Measurements from ENCODE around the gene AJM1.

The AJM1 gene

GRCh38 chr9:136853596-136854112, 11.4 kb downstream of the AJM1 start:
- no peak for DNase-seq

DNA sequence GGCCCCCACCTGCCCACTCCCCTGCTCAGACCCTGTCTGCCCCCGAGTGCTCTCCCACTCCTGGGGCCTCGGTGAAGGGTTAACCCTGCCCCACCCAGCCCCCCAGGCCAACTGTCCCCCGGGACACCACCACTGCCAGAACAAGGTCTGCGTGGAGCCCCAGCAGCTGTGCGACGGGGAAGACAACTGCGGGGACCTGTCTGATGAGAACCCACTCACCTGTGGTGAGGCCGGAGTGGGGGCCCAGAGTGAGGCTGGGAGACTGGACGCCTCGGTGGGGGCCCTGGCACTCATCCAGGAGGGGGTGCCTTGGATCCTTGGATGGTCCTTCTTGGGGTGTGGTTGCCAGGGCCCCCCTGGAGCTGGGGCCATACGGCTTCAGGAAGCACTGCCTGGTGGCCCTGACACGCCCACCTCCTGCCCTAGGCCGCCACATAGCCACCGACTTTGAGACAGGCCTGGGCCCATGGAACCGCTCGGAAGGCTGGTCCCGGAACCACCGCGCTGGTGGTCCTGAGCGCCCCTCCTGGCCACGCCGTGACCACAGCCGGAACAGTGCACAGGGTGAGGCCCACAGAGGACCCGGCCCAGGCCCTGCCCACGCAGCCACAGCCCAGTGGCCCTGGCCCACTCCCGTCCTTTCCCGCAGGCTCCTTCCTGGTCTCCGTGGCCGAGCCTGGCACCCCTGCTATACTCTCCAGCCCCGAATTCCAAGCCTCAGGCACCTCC, 12.0 kb downstream of the AJM1 start:
- no peak for DNase-seq

- DNase-seq, result no peak
Observed at GRCh38 chr9:136854842-136855460, 12.7 kb downstream of the AJM1 start.

DNA sequence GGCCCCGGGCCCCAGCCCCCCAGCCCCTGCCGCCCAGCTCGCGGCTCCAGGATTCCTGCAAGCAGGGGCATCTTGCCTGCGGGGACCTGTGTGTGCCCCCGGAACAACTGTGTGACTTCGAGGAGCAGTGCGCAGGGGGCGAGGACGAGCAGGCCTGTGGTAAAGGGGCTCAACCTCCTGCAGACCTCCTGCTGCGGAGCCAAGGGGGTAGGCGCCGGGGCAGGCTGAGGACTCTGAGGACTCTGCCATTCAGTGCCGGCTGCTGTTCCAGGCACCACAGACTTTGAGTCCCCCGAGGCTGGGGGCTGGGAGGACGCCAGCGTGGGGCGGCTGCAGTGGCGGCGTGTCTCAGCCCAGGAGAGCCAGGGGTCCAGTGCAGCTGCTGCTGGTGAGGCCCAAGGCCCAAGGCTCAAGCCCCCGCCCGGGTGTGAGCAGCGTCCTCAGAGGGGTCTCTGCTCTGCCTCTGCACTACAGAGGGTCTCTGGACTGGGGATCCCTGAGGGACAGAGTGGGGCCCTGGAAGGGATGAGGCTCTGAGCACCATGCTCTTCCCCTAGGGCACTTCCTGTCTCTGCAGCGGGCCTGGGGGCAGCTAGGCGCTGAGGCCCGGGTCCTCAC, 13.3 kb downstream of the AJM1 start:
- no peak for DNase-seq

- DNase-seq, result no peak
Observed at GRCh38 chr9:136856079-136856476, 13.8 kb downstream of the AJM1 start.

DNA sequence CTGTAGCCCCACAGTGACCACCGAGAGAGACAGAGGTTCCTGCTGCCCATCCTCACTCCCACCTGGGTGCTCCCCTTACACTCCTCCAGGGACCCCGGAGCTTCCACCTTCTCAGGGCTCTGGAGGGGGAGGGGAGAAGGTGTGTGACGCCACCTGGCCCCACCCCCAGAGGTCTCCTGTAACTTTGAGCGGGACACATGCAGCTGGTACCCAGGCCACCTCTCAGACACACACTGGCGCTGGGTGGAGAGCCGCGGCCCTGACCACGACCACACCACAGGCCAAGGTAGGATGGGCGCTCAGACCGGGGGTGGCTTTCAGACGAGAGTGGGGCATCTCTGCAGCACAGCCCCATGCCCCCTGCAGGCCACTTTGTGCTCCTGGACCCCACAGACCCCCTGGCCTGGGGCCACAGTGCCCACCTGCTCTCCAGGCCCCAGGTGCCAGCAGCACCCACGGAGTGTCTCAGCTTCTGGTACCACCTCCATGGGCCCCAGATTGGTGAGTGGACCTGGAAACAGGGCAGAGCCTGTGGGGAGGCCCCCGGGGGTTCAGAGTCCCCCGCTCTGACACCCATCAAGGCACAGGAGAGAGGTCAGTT, 14.4 kb downstream of the AJM1 start:
- DNase-seq, result no peak

DNA sequence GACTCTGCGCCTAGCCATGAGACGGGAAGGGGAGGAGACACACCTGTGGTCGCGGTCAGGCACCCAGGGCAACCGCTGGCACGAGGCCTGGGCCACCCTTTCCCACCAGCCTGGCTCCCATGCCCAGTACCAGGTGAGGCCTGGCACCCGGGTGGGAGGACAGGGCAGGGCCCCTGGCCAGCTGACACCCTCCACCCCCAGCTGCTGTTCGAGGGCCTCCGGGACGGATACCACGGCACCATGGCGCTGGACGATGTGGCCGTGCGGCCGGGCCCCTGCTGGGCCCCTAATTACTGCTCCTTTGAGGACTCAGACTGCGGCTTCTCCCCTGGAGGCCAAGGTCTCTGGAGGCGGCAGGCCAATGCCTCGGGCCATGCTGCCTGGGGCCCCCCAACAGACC, 14.9 kb downstream of the AJM1 start:
- no peak for DNase-seq

DNA sequence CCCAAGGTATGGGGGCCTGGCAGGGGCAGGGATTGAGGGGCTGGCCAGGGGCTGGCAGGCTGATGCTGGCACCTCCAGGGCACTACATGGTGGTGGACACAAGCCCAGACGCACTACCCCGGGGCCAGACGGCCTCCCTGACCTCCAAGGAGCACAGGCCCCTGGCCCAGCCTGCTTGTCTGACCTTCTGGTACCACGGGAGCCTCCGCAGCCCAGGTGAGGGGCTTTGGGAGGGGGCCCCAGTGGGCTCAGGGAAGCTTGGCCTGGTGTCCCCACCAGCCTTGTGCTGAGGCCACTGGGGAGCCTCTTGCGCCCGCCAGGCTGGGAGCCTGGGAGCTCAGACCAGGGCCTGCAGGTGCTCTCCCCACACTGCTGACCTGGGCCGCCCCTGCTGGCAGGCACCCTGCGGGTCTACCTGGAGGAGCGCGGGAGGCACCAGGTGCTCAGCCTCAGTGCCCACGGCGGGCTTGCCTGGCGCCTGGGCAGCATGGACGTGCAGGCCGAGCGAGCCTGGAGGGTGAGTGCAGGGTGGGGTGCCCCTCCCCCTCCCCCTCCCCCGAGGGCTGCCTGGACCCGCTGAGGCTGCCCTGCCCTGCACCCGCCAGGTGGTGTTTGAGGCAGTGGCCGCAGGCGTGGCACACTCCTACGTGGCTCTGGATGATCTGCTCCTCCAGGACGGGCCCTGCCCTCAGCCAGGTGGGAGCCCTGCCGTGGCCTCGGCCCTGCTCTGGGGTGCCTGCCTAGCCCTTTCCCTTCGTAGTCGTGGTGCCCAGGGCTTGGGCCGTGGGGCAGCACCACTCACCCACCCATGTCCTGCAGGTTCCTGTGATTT, 15.5 kb downstream of the AJM1 start:
- DNase-seq, result no peak

- DNase-seq, result no peak
Observed at GRCh38 chr9:136858452-136858843, 16.2 kb downstream of the AJM1 start.

DNA sequence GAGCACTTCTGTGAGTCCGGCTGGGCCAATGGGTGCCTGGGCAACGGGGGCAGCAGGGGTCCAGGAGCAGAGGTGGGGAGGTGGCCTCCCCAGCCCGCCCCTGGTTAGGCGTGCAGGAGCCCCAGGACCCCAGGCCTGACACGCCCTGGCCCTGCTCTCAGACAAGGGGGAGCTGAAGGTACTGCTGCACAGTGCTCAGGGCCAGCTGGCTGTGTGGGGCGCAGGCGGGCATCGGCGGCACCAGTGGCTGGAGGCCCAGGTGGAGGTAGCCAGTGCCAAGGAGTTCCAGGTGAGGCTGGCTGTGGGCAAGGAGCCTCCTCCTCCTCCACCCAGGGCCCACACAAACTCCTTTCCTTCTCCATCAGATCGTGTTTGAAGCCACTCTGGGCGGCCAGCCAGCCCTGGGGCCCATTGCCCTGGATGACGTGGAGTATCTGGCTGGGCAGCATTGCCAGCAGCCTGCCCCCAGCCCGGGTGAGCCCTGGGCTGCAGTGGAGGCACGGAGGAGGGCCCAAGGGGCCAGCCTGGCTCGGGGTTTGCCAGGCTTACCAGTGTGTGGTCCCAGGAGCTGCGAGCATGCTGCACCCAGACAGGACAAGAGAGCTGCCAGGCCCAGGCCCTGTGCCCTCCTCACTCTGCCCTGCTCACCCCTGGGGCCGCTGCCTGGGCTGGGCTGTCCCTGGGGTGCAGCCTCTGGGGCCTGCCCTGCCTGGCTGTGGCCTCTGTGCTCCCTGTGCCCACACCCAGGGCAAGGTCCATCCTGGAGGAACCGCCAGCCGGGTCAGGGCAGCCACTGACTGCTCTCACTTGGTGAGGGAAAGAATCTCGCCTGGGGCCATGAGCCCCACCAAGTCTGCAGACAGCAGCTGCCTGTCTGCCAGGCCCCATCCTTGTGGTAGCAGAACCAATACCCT, 16.8 kb downstream of the AJM1 start:
- DNase-seq, result peak in 38 of 51 donors; percentile 13 to 79 (median 64)

- DNase-seq, result no peak
Observed at GRCh38 chr9:136860529-136860928, 18.3 kb downstream of the AJM1 start.

DNA sequence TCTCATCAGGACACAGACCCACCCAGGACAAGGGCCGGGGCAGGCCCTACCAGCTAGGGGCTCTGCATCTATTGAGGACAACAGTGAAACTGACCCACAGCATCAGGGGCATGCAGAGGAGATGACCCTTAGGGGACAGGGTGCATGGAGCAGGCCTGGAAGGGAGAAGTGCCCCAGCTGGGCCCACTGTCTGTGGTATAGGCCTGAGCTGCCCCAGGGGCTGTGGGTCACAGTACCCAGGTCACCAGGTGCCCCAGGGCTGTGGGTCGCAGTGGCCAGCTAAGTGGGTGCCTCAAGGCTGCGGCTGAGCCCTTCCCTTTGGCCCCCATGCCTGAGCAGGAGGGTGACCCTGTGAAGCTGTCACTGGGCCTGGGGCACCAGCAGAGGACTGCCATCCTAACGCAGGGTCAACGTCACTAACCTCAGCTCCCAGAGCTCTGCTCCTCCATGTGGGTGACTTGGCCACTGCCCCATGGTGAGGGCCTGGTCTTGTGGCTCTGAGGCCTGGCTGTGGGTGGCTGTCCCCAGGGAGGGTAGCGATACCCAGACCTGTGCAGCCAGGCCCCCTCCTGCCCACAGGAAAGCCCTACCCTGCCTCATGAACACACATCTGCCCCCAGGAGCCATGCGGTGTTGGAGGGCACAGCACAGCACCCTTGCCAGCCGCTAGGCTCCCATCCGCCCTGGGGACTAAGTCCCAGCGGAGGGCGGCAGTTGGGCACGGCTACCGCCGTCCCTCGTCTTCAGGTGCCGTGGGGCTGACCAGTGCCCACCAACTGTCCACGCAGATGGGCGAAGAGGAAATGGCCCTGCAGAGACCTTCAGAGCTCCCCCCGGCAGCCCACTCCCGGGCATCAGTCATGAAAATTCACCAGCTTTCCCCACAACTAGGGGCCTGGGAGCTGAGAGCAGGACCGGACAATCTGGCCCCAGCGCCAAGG, 18.9 kb downstream of the AJM1 start:
- DNase-seq, result no peak

GRCh38 chr9:136861874-136862457, 19.7 kb downstream of the AJM1 start:
- DNase-seq, result no peak

GRCh38 chr9:136862849-136863622, 20.8 kb downstream of the AJM1 start:
- no peak for DNase-seq

- DNase-seq, result no peak
Observed at GRCh38 chr9:136863623-136864273, 21.5 kb downstream of the AJM1 start.

- no peak for DNase-seq
Observed at GRCh38 chr9:136865041-136865767, 22.9 kb downstream of the AJM1 start.

DNA sequence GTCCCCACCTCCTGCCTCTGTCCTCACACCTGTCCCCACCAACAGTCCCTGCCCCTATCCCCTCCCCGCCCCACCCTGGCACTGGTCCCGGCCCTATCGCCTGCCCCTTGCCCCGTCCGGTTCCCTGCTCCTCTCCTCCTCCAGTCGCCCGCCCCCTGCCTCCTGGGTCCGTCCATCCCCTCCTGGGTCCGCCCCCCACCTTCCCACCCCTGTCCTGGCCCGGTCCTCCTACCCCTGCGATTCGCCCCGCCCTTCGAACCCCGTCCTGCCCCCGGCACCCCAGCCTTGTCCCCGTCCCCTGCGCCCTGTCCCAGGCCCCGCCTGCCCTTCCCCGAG, 23.5 kb downstream of the AJM1 start:
- peak in 1 of 51 donors; percentile 54 for DNase-seq
